IMR-90 (cell line): ENCODE measurements around the gene RARB. TPM values are rescaled to one million over a fixed set of nuclear protein-coding genes. Genes with fewer than 3 reads are reported as not detected.
A peak's percentile ranks its signal among the peaks of the same experiment; 100 is the strongest.

Experiments used
- ATAC-seq: fragments of 200-7000 bp; cut with Tn5 transposase; 2 replicates; pipeline ENCODE4 v1.9.1; 2020; ENCODE audit warnings: low read depth, mild to moderate bottlenecking, moderate library complexity
- BruUV-seq: library from RNA; stranded (reverse); fragments of 400-500 nt; replicated peaks from 2 replicates; lab custom pipeline; 2021; lab: Mats Ljungman, UMichigan
- CTCF ChIA-PET: fragments of 300-600 bp; formaldehyde crosslinking; extraction: SDS; loops from one replicate; lab custom pipeline; 2021; ENCODE audit warnings: antibody characterized with exemption; lab: Yijun Ruan, JAX
- POLR2A ChIA-PET: fragments of 300-600 bp; sonication (Branson Sonifier 250); formaldehyde crosslinking; loops from one replicate; lab custom pipeline; 2022; ENCODE audit warnings: antibody characterized with exemption; ENCODE audit not compliant: unreplicated experiment; lab: Charles Lee
- DNase-seq: peaks from one replicate; pipeline ENCODE4 v3.0.0; 2013
- H2AFZ ChIP-seq: replicated peaks from 2 replicates; pipeline ENCODE3; 2013; ENCODE audit warnings: low read length, mild to moderate bottlenecking; ENCODE audit not compliant: poor library complexity
- H2AK5ac ChIP-seq: 2 replicates; pipeline ENCODE4 v1.6.1; 2013; ENCODE audit warnings: low read depth, low read length, inconsistent platforms
- H2AK9ac ChIP-seq: replicated peaks from 2 replicates; pipeline ENCODE3; 2013; ENCODE audit warnings: mild to moderate bottlenecking, low read depth, low read length, moderate library complexity; ENCODE audit not compliant: poor library complexity
- H2BK120ac ChIP-seq: 2 replicates; pipeline ENCODE4 v1.6.1; 2013; ENCODE audit warnings: low read depth, low read length, inconsistent platforms
- H2BK15ac ChIP-seq: 3 replicates; pipeline ENCODE4 v1.6.1; 2013; ENCODE audit warnings: low read depth, low read length, inconsistent platforms
- H2BK20ac ChIP-seq: 2 replicates; pipeline ENCODE4 v1.6.1; 2013; ENCODE audit warnings: low read depth, mild to moderate bottlenecking, inconsistent platforms, low read length, moderate library complexity
- H2BK5ac ChIP-seq: 2 replicates; pipeline ENCODE4 v1.6.1; 2013; ENCODE audit warnings: mild to moderate bottlenecking, low read depth, low read length, inconsistent platforms; ENCODE audit not compliant: poor library complexity, severe bottlenecking
- H3K14ac ChIP-seq: replicated peaks from 2 replicates; pipeline ENCODE4 v1.6.1; 2013; ENCODE audit warnings: low read depth, low read length, inconsistent platforms
- H3K18ac ChIP-seq: 2 replicates; pipeline ENCODE4 v1.6.1; 2013; ENCODE audit warnings: low read depth, low read length, control low read depth
- H3K23ac ChIP-seq: 2 replicates; pipeline ENCODE4 v1.6.1; 2013; ENCODE audit warnings: low read depth, low read length, inconsistent platforms
- H3K27ac ChIP-seq: 2 replicates; pipeline ENCODE4 v1.5.1; 2013; ENCODE audit warnings: mild to moderate bottlenecking, control low read depth, low read length; ENCODE audit not compliant: insufficient read depth
- H3K27me3 ChIP-seq: 2 replicates; pipeline ENCODE4 v1.6.1; 2013; ENCODE audit warnings: low read length; ENCODE audit not compliant: control insufficient read depth, insufficient read depth
- H3K36me3 ChIP-seq: 2 replicates; pipeline ENCODE4 v1.6.1; 2013; ENCODE audit warnings: low read length, mixed read lengths; ENCODE audit not compliant: control insufficient read depth, insufficient read depth
- H3K4ac ChIP-seq: 2 replicates; pipeline ENCODE4 v1.6.1; 2013; ENCODE audit warnings: low read depth, low read length, inconsistent platforms
- H3K4me1 ChIP-seq: 2 replicates; pipeline ENCODE4 v1.6.1; 2013; ENCODE audit warnings: low read length, mixed read lengths; ENCODE audit not compliant: control insufficient read depth, insufficient read depth
- H3K4me2 ChIP-seq: 2 replicates; pipeline ENCODE4 v1.6.1; 2013; ENCODE audit warnings: low read depth, mild to moderate bottlenecking, control low read depth, low read length, moderate library complexity
- H3K4me3 ChIP-seq: 2 replicates; pipeline ENCODE4 v1.5.1; 2013; ENCODE audit warnings: low read depth, mild to moderate bottlenecking, control low read depth, low read length, moderate library complexity; ENCODE audit not compliant: insufficient read depth
- H3K56ac ChIP-seq: 2 replicates; pipeline ENCODE4 v1.6.1; 2013; ENCODE audit warnings: low read length, inconsistent platforms; ENCODE audit not compliant: insufficient read depth; ENCODE audit errors: extremely low read depth
- H3K79me1 ChIP-seq, 2 experiments: 2 replicates each; pipeline ENCODE4 v1.6.1; 2013; ENCODE audit warnings: low read length in 2 of 2, inconsistent platforms in 1 of 2, low read depth in 1 of 2
- H3K9ac ChIP-seq: 2 replicates; pipeline ENCODE4 v1.6.1; 2013; ENCODE audit warnings: low read depth, low read length, control low read depth
- H3K9me1 ChIP-seq: 2 replicates; pipeline ENCODE4 v1.6.1; 2013; ENCODE audit warnings: low read length, inconsistent platforms; ENCODE audit not compliant: insufficient read depth
- H3K9me3 ChIP-seq: 2 replicates; pipeline ENCODE4 v1.6.1; 2013; ENCODE audit warnings: low read length; ENCODE audit not compliant: control insufficient read depth, insufficient read depth
- H4K20me1 ChIP-seq: 2 replicates; pipeline ENCODE4 v1.6.1; 2013; ENCODE audit warnings: low read length, inconsistent platforms; ENCODE audit not compliant: insufficient read depth
- H4K5ac ChIP-seq: 2 replicates; pipeline ENCODE4 v1.6.1; 2013; ENCODE audit warnings: mild to moderate bottlenecking, low read depth, low read length, control low read depth
- H4K8ac ChIP-seq, 2 experiments: 2 replicates each; pipeline ENCODE4 v1.6.1; 2013; ENCODE audit warnings: low read depth in 2 of 2, low read length in 2 of 2, control low read depth in 1 of 2, inconsistent platforms in 1 of 2
- H4K91ac ChIP-seq: 2 replicates; pipeline ENCODE4 v1.6.1; 2013; ENCODE audit warnings: low read depth, low read length, inconsistent platforms; ENCODE audit not compliant: insufficient read depth
- BHLHE40 ChIP-seq: fragments of 150-350 bp; IDR thresholded peaks from 2 replicates; pipeline ENCODE4 v1.6.1; 2016; ENCODE audit warnings: mild to moderate bottlenecking, low read depth, low read length
- CEBPB ChIP-seq: IDR thresholded peaks from 2 replicates; pipeline ENCODE4 v1.6.1; 2012; ENCODE audit warnings: low read depth, low read length, improper control_type of control experiment
- CHD1 ChIP-seq: IDR thresholded peaks from 2 replicates; pipeline ENCODE4 v1.6.1; 2012; ENCODE audit warnings: low read depth, low read length, improper control_type of control experiment
- FOS ChIP-seq: fragments of 150-350 bp; IDR thresholded peaks from 2 replicates; pipeline ENCODE4 v1.6.1; 2016; ENCODE audit warnings: low read depth, low read length
- MAFK ChIP-seq: IDR thresholded peaks from 2 replicates; pipeline ENCODE4 v1.6.1; 2012; ENCODE audit warnings: low read depth, low read length, improper control_type of control experiment
- MAZ ChIP-seq: IDR thresholded peaks from 2 replicates; pipeline ENCODE4 v1.6.1; 2012; ENCODE audit warnings: low read depth, mild to moderate bottlenecking, low read length, improper control_type of control experiment, moderate library complexity, borderline replicate concordance
- MXI1 ChIP-seq: IDR thresholded peaks from 2 replicates; pipeline ENCODE4 v1.6.1; 2012; ENCODE audit warnings: low read depth, mild to moderate bottlenecking, low read length, moderate library complexity, borderline replicate concordance
- NFE2L2 ChIP-seq: fragments of 150-350 bp; IDR thresholded peaks from 2 replicates; pipeline ENCODE4 v1.6.1; 2016; ENCODE audit warnings: low read depth, mild to moderate bottlenecking, low read length
- POLR2A ChIP-seq: IDR thresholded peaks from 2 replicates; pipeline ENCODE4 v1.6.1; 2012; ENCODE audit warnings: mild to moderate bottlenecking, low read depth, low read length
- RAD21 ChIP-seq: IDR thresholded peaks from 2 replicates; pipeline ENCODE4 v1.6.1; 2012; ENCODE audit warnings: low read length, improper control_type of control experiment
- RCOR1 ChIP-seq: IDR thresholded peaks from 2 replicates; pipeline ENCODE4 v1.6.1; 2012; ENCODE audit warnings: mild to moderate bottlenecking, low read length, improper control_type of control experiment; ENCODE audit not compliant: insufficient replicate concordance
- RFX5 ChIP-seq: IDR thresholded peaks from 2 replicates; pipeline ENCODE4 v1.8.0; 2012; ENCODE audit warnings: low read depth, mild to moderate bottlenecking, low read length, moderate library complexity
- SMC3 ChIP-seq: fragments of 150-350 bp; IDR thresholded peaks from 2 replicates; pipeline ENCODE4 v1.6.1; 2016; ENCODE audit warnings: low read depth, mild to moderate bottlenecking, antibody characterized with exemption, low read length, moderate library complexity
- WGBS, 2 experiments: methylation state at CpG; one replicate each; pipeline versions ENCODE4 v1.1.5 to v1.1.7; 2013; ENCODE audit warnings: missing lambda C conversion rate in 2 of 2; ENCODE audit not compliant: insufficient read length in 1 of 2; ENCODE audit errors: extremely low coverage in 2 of 2; 5-methylcytosine and 5-hydroxymethylcytosine counted together
- dilution Hi-C: fragments of 300-500 bp; cut with HindIII; formaldehyde crosslinking; loops from one replicate; pipeline ENCODE4 v1.14.3; 2018; ENCODE audit warnings: low sequenced_read_pairs; ENCODE audit not compliant: unreplicated experiment
- in situ Hi-C: fragments of 300-500 bp; cut with MboI; formaldehyde crosslinking; loops from 3 replicates; pipeline ENCODE4 v1.14.3; 2019; ENCODE audit warnings: low sequenced_read_pairs, inconsistent platforms, mixed read lengths
- intact Hi-C: fragments of 100-400 bp; cut with micrococcal nuclease; formaldehyde crosslinking; loops from 2 replicates; pipeline ENCODE4 v1.10.0; 2022
- polyA plus RNA-seq, 3 experiments: library from polyadenylated mRNA; depleted of rRNA; stranded (reverse); fragments of >200 nt; gene quantifications; 2 replicates each; pipeline ENCODE4 v1.2.3, GENCODE V29; 2012; ENCODE audit warnings: low replicate concordance in 1 of 3
- total RNA-seq: library from RNA; depleted of rRNA; stranded (reverse); fragments of >200 nt; gene quantifications from 2 replicates; pipeline ENCODE4 v1.2.3, GENCODE V29; 2012
- TF ChIP-seq, protein P1 (sequence below): conservative IDR thresholded peaks from 2 replicates; pipeline ENCODE4 v1.5.1; 2012; ENCODE audit warnings: mild to moderate bottlenecking, low read depth, low read length, improper control_type of control experiment
- TF ChIP-seq, protein P2 (sequence below): fragments of 150-350 bp; IDR thresholded peaks from 2 replicates; pipeline ENCODE4 v1.6.1; 2017; ENCODE audit warnings: mild to moderate bottlenecking, antibody characterized with exemption, low read length, low read depth
- TF ChIP-seq, protein P3 (sequence below): fragments of 150-350 bp; IDR thresholded peaks from 2 replicates; pipeline ENCODE4 v1.6.1; 2016; ENCODE audit warnings: low read depth, mild to moderate bottlenecking, low read length, moderate library complexity, borderline replicate concordance

RARB gene
- total and polyA plus RNA-seq, 2 of the 4 experiments (the other 2 are of a cell fraction) = 0.53 to 1.4 TPM

DNA sequence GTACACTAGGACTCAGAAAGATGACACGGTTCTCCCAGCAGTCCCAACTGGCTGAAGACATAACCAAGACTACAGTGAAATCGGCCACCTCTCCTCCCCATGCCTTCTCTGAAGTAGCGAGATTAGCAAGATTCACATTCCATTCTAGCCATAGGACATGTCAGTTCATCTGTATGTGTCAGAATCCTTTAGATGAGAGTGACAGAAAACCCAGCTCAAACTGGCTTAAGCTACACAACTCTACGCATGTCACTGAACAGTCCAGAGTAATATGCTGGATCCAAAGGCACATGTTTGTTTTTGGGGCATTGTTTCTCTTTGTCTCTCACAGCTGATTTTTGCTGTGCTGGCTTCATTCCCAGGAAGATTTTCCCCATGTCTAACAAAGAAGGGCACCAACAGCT is 75.8 kb downstream of the RARB start:
- Histone ChIP-seq H2BK15ac (no peak overlapping the region), H3K27ac (no peak overlapping the region)
- dilution Hi-C loops = no loop called here

More for the DNA sequence above, 75.8 kb downstream of the RARB start:
- H2AK5ac ChIP-seq = no peak overlapping the region
- no peak overlapping the region for H3K4me3 ChIP-seq
- H3K23ac ChIP-seq = no peak overlapping the region
- 80% methylated on average over 2 of the region's 4 CpGs; no CpG with 5 or more reads in 1 of the 2 experiments for WGBS, 2 experiments
- no peak overlapping the region for H3K56ac ChIP-seq
- peak overlapping the region; percentile 40; the same call in 1 of the 2 replicates for H3K4me2 ChIP-seq
- no peak overlapping the region for H3K9ac ChIP-seq
- no peak overlapping the region for H4K5ac ChIP-seq
- ATAC-seq (no peak), DNase-seq (no peak)
- ChIA-PET POLR2A (no interaction called here), CTCF (no interaction called here)
- in situ Hi-C loops (no loop called here), intact Hi-C loops (no loop called here)
- no peak overlapping the region for H2AFZ ChIP-seq
- no TSS peak for BruUV-seq
- no peak overlapping the region for H2AK9ac ChIP-seq
- H3K4ac ChIP-seq = no peak overlapping the region
- H4K20me1 ChIP-seq = no peaks in the 10 kb centered on the region; the same call in 1 of the 2 replicates
- no peaks in the 10 kb centered on the region for H3K9me1 ChIP-seq
- H2BK120ac ChIP-seq = no peak overlapping the region
- H3K4me1 ChIP-seq = no peaks in the 10 kb centered on the region
- no peak overlapping the region for H3K18ac ChIP-seq
- no peaks in the 10 kb centered on the region for H3K36me3 ChIP-seq
- H4K8ac ChIP-seq = no peak overlapping the region
- H2BK20ac ChIP-seq = no peak overlapping the region
- no peaks in the 10 kb centered on the region for H3K27me3 ChIP-seq
- no peak overlapping the region for H3K14ac ChIP-seq
- no peaks in the 10 kb centered on the region for H3K9me3 ChIP-seq
- H4K91ac ChIP-seq = no peak overlapping the region
- TF ChIP-seq RAD21 (no peak), MXI1 (no peak), CEBPB (no peak), RFX5 (no peak), BHLHE40 (no peak), FOS (no peak), MAZ (no peak), POLR2A (no peak), NFE2L2 (no peak), MAFK (no peak), SMC3 (no peak), RCOR1 (no peak), CHD1 (no peak)
- TF ChIP-seq, protein P1, sequence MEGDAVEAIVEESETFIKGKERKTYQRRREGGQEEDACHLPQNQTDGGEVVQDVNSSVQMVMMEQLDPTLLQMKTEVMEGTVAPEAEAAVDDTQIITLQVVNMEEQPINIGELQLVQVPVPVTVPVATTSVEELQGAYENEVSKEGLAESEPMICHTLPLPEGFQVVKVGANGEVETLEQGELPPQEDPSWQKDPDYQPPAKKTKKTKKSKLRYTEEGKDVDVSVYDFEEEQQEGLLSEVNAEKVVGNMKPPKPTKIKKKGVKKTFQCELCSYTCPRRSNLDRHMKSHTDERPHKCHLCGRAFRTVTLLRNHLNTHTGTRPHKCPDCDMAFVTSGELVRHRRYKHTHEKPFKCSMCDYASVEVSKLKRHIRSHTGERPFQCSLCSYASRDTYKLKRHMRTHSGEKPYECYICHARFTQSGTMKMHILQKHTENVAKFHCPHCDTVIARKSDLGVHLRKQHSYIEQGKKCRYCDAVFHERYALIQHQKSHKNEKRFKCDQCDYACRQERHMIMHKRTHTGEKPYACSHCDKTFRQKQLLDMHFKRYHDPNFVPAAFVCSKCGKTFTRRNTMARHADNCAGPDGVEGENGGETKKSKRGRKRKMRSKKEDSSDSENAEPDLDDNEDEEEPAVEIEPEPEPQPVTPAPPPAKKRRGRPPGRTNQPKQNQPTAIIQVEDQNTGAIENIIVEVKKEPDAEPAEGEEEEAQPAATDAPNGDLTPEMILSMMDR = no peak
- TF ChIP-seq, protein P2, sequence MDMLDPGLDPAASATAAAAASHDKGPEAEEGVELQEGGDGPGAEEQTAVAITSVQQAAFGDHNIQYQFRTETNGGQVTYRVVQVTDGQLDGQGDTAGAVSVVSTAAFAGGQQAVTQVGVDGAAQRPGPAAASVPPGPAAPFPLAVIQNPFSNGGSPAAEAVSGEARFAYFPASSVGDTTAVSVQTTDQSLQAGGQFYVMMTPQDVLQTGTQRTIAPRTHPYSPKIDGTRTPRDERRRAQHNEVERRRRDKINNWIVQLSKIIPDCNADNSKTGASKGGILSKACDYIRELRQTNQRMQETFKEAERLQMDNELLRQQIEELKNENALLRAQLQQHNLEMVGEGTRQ = no peak
- TF ChIP-seq, protein P3, sequence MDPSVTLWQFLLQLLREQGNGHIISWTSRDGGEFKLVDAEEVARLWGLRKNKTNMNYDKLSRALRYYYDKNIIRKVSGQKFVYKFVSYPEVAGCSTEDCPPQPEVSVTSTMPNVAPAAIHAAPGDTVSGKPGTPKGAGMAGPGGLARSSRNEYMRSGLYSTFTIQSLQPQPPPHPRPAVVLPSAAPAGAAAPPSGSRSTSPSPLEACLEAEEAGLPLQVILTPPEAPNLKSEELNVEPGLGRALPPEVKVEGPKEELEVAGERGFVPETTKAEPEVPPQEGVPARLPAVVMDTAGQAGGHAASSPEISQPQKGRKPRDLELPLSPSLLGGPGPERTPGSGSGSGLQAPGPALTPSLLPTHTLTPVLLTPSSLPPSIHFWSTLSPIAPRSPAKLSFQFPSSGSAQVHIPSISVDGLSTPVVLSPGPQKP = no peak
- H2BK5ac ChIP-seq = no peak overlapping the region
- no peaks in the 10 kb centered on the region for H3K79me1 ChIP-seq
